ENCODE data around the gene PLD4. TPM values are rescaled to one million over a fixed set of nuclear protein-coding genes. Genes with fewer than 3 reads are reported as not detected.

PLD4 gene
- total and polyA plus RNA-seq, 9 of the 15 experiments (the other 6 are each of a cell fraction or from before 2014, with no cell fraction given), result 0.18 to 0.24 TPM; not detected in 7

- TF ChIP-seq STAT6 (CRISPR knock-in tag; IDR thresholded peaks at IDR 0.05) (no peak), NR2F6 (CRISPR knock-in tag; IDR thresholded peaks at IDR 0.05) (no peak), LARP7 (IDR thresholded peaks at IDR 0.05) (no peak), SNIP1 (IDR thresholded peaks at IDR 0.05; ENCODE audit: low read depth) (no peak), MLLT1 (IDR thresholded peaks at IDR 0.05) (no peak)
Measured at GRCh38 chr14:104931771-104932675, 7.3 kb downstream of the PLD4 start (continued).
